Parathyroid adenoma (tissue), 2 donors: ENCODE measurements around the gene CCSER2.

ENCODE experiments used
- H2AFZ ChIP-seq: fragments of 300-600 bp; sonication (generic); one replicate; pipeline ENCODE4 v1.7.0; 2017; ENCODE audit warnings: antibody characterized with exemption, mild to moderate bottlenecking
- H3K27ac ChIP-seq: fragments of 300-600 bp; sonication (generic); one replicate; pipeline ENCODE4 v1.7.0; 2017
- H3K27me3 ChIP-seq: fragments of 300-600 bp; sonication (generic); one replicate; pipeline ENCODE4 v1.7.0; 2017; ENCODE audit warnings: low read length; ENCODE audit not compliant: control insufficient read depth, insufficient read depth
- H3K36me3 ChIP-seq: fragments of 300-600 bp; sonication (generic); one replicate; pipeline ENCODE4 v1.7.0; 2017; ENCODE audit warnings: low read length; ENCODE audit not compliant: control insufficient read depth, insufficient read depth
- H3K4me1 ChIP-seq: fragments of 300-600 bp; sonication (generic); one replicate; pipeline ENCODE4 v1.7.0; 2017; ENCODE audit warnings: control low read depth
- H3K4me2 ChIP-seq: fragments of 300-600 bp; sonication (generic); one replicate; pipeline ENCODE4 v1.7.0; 2017; ENCODE audit warnings: low read length
- H3K4me3 ChIP-seq: fragments of 300-600 bp; sonication (generic); one replicate; pipeline ENCODE4 v1.7.0; 2017; ENCODE audit warnings: low read depth, low read length
- H3K79me2 ChIP-seq: fragments of 300-600 bp; sonication (generic); one replicate; pipeline ENCODE4 v1.7.0; 2017; ENCODE audit warnings: control low read depth
- H3K9ac ChIP-seq: fragments of 300-600 bp; sonication (generic); one replicate; pipeline ENCODE4 v1.7.0; 2017; ENCODE audit warnings: mild to moderate bottlenecking
- H3K9me3 ChIP-seq: fragments of 300-600 bp; sonication (generic); one replicate; pipeline ENCODE4 v1.7.0; 2017; ENCODE audit warnings: low read length; ENCODE audit not compliant: control insufficient read depth
- TF ChIP-seq, protein P1 (sequence below): fragments of 300-600 bp; sonication (generic); IDR thresholded peaks from one replicate; pipeline ENCODE4 v1.7.0; 2017; ENCODE audit warnings: antibody characterized with exemption, mild to moderate bottlenecking
- donor health status: primary hyperparathyroidism.

The CCSER2 gene

DNA sequence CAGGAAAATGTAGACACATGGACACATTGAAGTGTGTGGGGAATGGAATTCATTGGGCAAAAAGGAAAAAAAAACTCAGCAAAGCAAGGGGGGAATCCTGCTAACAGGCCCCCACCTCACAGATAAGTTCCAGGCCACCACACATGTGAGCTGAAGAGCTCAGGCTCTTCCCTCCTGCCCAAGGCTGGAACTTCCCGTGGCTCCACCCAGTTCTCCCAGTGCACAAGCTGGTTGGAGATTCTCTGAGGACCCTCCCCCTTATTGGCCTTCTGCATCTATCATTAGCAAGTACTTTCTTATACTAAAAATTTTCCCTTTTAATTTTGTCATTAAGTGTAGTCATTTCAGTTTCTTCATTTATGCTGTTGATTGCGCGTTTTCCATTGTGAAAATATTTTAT, 190.8 kb downstream of the CCSER2 start:
- TF ChIP-seq, protein P1, sequence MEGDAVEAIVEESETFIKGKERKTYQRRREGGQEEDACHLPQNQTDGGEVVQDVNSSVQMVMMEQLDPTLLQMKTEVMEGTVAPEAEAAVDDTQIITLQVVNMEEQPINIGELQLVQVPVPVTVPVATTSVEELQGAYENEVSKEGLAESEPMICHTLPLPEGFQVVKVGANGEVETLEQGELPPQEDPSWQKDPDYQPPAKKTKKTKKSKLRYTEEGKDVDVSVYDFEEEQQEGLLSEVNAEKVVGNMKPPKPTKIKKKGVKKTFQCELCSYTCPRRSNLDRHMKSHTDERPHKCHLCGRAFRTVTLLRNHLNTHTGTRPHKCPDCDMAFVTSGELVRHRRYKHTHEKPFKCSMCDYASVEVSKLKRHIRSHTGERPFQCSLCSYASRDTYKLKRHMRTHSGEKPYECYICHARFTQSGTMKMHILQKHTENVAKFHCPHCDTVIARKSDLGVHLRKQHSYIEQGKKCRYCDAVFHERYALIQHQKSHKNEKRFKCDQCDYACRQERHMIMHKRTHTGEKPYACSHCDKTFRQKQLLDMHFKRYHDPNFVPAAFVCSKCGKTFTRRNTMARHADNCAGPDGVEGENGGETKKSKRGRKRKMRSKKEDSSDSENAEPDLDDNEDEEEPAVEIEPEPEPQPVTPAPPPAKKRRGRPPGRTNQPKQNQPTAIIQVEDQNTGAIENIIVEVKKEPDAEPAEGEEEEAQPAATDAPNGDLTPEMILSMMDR = no peak

DNA sequence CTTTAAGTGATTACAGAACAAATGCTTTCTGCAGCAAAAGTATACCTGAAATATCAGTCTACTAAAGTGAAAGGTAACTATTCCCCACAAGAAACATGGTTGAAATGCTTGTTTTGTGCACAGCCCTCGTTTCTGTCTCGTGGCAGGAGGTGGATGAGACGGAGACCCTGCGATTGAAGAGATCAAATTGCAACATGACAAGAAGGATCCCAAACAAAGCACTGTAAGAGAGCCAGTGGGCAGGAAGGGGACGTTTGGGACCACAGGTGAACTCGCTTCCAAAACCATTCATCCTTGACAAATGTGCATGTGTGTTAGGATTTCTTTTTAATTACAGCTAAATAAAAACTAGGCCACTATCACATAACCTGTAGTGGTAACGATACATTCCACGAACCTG, 192.6 kb downstream of the CCSER2 start:
- Histone ChIP-seq H2AFZ (no peak overlapping the region), H3K36me3 (no peaks in the 10 kb centered on the region), H3K27me3 (no peaks in the 10 kb centered on the region), H3K4me2 (no peak overlapping the region), H3K79me2 (no peaks in the 10 kb centered on the region), H3K9me3 (no peaks in the 10 kb centered on the region), H3K9ac (no peak overlapping the region), H3K4me1 (no peaks in the 10 kb centered on the region), H3K4me3 (no peak overlapping the region), H3K27ac (no peak overlapping the region)
- TF ChIP-seq, protein P1 = no peak

More for the DNA sequence above, 190.8 kb downstream of the CCSER2 start:
- no peaks in the 10 kb centered on the region for H3K4me1 ChIP-seq
- H3K4me3 ChIP-seq = no peak overlapping the region
- no peak overlapping the region for H3K4me2 ChIP-seq
- H3K9ac ChIP-seq = no peak overlapping the region
- no peaks in the 10 kb centered on the region for H3K79me2 ChIP-seq
- no peaks in the 10 kb centered on the region for H3K36me3 ChIP-seq
- H3K27me3 ChIP-seq = no peaks in the 10 kb centered on the region
- H3K27ac ChIP-seq = no peak overlapping the region
- H2AFZ ChIP-seq = no peak overlapping the region
- no peaks in the 10 kb centered on the region for H3K9me3 ChIP-seq

DNA sequence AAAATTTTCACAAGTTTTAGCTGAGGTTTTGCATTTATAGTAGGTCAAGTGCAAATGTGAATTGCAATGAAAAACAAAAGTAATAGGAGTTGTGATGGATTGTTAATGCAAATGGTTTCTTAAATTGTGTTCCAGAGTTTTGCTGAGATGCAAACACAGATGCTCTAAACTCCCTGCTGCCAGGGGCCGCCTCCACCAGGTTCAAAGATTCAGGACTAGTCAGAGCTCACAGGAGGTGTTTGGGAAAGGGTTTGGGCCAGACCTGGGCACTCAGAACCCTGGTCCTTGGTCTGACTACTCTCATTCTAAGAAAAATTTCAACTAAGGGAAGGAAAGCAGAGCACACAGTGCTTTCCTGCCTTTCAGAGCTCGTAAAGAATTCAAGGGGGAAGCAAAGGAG, 193.1 kb downstream of the CCSER2 start:
- H3K36me3 ChIP-seq = no peaks in the 10 kb centered on the region
- no peak overlapping the region for H3K4me3 ChIP-seq
- no peaks in the 10 kb centered on the region for H3K9me3 ChIP-seq
- H3K79me2 ChIP-seq = no peaks in the 10 kb centered on the region
- no peak overlapping the region for H2AFZ ChIP-seq
- no peaks in the 10 kb centered on the region for H3K4me1 ChIP-seq
- H3K27ac ChIP-seq = no peak overlapping the region
- H3K27me3 ChIP-seq = no peaks in the 10 kb centered on the region
- TF ChIP-seq, protein P1 = no peak
- no peak overlapping the region for H3K9ac ChIP-seq
- H3K4me2 ChIP-seq = no peak overlapping the region

DNA sequence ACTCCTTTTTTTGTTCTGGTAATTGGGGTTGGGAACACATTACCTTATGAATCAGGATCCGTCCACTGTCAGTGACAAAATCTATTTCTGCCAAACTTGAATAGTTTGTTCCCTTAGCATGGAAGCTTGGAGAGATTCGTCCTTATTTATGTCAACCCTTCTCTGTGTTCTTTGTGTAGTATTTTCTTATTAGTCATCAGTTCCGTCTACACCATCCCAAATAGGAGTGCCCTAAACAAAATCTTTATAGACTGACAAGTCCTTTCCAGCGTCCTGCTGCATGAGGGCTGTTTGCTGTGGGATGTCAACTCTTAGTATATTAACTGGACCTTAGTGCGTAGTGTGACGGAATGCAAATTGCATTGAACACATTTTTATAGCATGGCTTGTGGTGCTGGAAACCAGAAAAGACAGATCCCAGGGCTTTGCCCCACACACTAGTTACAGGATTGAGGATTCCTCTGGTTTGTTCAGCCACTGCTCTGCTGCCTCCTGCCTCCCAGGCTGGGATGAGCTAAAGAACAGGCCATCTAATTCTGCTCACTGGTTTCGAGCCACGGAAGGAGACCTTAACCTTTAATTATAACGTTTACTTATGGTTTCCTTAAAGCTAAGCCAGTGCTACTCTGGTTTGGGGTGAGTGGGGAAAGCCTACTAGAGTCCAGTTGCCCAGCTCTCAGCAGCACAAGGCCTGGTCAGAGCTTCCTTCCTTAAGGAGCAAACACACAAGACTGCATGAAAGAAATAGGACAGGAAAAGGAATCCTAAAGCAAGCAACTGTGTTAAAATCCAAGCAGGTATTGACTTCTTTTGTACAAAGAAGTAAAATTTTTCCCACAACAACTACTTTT, 194.4 kb downstream of the CCSER2 start:
- no peak overlapping the region for H3K9ac ChIP-seq
- no peaks in the 10 kb centered on the region for H3K4me1 ChIP-seq
- no peak overlapping the region for H3K4me3 ChIP-seq
- H3K27me3 ChIP-seq = no peaks in the 10 kb centered on the region
- no peak overlapping the region for H3K27ac ChIP-seq
- H3K36me3 ChIP-seq = no peaks in the 10 kb centered on the region
- TF ChIP-seq, protein P1 = no peak
- no peak overlapping the region for H3K4me2 ChIP-seq
- no peaks in the 10 kb centered on the region for H3K79me2 ChIP-seq
- H3K9me3 ChIP-seq = no peaks in the 10 kb centered on the region
- H2AFZ ChIP-seq = no peak overlapping the region

DNA sequence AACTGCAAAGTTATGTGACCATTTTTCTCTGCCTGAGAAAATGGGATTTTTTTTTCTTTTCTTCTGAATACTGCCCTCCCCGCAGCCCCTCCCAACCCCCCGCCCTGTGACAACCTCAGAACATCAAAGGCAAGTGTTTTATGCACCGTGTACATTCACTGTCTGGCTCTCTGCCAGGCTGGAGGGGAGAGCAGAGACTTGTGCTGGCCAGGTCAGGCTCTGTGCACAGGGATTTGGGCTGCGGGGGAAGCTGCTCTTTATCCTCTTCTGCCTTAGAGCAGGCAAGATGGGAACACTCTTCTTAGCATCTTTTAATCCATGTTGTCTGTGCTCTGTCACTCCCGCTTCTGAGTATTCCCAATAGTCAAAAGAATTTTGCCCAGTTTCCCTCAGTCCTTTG, 195.1 kb downstream of the CCSER2 start:
- Histone ChIP-seq H3K79me2 (no peaks in the 10 kb centered on the region), H3K27me3 (no peaks in the 10 kb centered on the region), H3K36me3 (no peaks in the 10 kb centered on the region), H3K4me1 (no peaks in the 10 kb centered on the region), H3K4me3 (no peak overlapping the region), H3K4me2 (no peak overlapping the region), H3K9ac (no peak overlapping the region), H3K27ac (no peak overlapping the region), H2AFZ (no peak overlapping the region), H3K9me3 (no peaks in the 10 kb centered on the region)
- TF ChIP-seq, protein P1 = no peak
